ENCODE results near the gene RHOBTB3.

Gene RHOBTB3

DNA sequence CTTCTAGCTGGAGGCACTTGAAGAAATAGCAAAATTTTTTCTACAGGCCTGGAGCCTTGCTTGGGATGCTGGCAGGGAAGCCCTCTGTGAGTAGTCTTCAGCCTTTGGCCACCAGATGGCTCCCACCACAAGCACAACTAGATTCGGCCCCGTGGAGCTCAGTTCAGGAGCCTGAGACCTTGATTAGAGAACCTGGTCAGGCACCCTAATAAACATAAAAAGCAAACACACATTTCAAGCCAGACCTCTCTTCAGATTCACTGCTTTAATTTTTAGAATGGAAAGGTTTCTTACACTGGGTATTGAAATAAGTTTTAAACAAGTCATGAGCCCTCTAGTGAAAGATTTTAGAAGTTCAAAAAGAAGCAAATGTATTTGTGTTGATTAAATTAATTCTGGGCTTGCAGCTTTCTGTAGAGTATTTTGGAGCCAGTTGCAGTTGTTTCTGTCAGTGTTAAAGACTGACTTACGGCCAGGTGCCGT is 50.0 kb downstream of the RHOBTB3 start:
- Histone ChIP-seq H3K9ac (ENCODE audit: low read length) (no peak overlapping the region), H3K27ac (ENCODE audit: low read length) (no peak overlapping the region), H3K9me3 (ENCODE audit: control insufficient read depth, low read depth, low read length) (no peaks in the 10 kb centered on the region), H3K27me3 (ENCODE audit: control insufficient read depth, insufficient read depth, low read length) (no peaks in the 10 kb centered on the region), H3K4me1 (ENCODE audit: control insufficient read depth, low read depth, low read length) (no peaks in the 10 kb centered on the region), H3K4me3 (ENCODE audit: low read length) (no peak overlapping the region), H3K36me3 (ENCODE audit: control insufficient read depth, low read depth, low read length) (no peaks in the 10 kb centered on the region)

DNA sequence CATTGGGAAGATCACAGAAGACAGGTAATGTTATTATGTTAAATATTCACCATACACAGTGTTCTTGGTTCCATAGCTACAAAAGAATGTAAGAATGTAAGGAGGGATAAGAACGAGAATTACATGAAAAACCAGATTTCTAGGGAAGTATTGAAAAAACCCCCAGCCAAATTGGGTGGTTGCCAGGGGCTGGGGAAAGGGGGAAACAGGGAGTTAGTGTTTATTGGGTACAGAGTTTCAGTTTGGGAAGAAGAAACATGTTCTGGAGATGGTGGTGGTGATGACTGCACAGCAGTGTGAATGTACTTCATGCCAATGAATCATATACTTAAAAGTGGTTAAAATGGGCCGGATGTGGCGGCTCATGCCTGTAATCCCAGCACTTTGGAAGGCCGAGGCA is 51.0 kb downstream of the RHOBTB3 start:
- no peak overlapping the region for H3K27ac ChIP-seq (ENCODE audit: low read length)
- H3K4me1 ChIP-seq (ENCODE audit: control insufficient read depth, low read depth, low read length) = no peaks in the 10 kb centered on the region
- H3K9ac ChIP-seq (ENCODE audit: low read length) = no peak overlapping the region
- no peaks in the 10 kb centered on the region for H3K36me3 ChIP-seq (ENCODE audit: control insufficient read depth, low read depth, low read length)
- no peak overlapping the region for H3K4me3 ChIP-seq (ENCODE audit: low read length)
- H3K9me3 ChIP-seq (ENCODE audit: control insufficient read depth, low read depth, low read length) = no peaks in the 10 kb centered on the region
- H3K27me3 ChIP-seq (ENCODE audit: control insufficient read depth, insufficient read depth, low read length) = no peaks in the 10 kb centered on the region

DNA sequence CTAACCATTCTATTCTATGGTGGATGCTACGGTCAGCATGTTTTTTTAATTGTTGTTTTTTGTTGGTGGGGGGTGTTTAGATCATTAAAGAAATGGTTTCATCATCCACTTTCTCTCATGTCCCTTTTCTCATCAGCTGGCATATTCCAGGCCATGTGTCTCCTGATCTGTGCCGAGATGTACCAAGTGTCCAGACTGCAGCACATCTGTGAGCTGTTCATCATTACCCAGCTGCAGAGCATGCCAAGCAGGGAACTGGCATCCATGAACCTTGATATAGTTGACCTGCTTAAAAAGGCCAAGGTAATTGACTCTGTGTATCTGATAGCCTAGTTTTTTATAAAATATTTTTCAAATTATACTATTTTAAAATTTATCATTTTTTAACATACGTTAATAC is 52.5 kb downstream of the RHOBTB3 start:
- Histone ChIP-seq H3K36me3 (ENCODE audit: control insufficient read depth, low read depth, low read length) (no peaks in the 10 kb centered on the region), H3K27me3 (ENCODE audit: control insufficient read depth, insufficient read depth, low read length) (no peaks in the 10 kb centered on the region), H3K9me3 (ENCODE audit: control insufficient read depth, low read depth, low read length) (no peaks in the 10 kb centered on the region), H3K27ac (ENCODE audit: low read length) (no peak overlapping the region), H3K4me3 (ENCODE audit: low read length) (no peak overlapping the region), H3K4me1 (ENCODE audit: control insufficient read depth, low read depth, low read length) (no peaks in the 10 kb centered on the region), H3K9ac (ENCODE audit: low read length) (no peak overlapping the region)

DNA sequence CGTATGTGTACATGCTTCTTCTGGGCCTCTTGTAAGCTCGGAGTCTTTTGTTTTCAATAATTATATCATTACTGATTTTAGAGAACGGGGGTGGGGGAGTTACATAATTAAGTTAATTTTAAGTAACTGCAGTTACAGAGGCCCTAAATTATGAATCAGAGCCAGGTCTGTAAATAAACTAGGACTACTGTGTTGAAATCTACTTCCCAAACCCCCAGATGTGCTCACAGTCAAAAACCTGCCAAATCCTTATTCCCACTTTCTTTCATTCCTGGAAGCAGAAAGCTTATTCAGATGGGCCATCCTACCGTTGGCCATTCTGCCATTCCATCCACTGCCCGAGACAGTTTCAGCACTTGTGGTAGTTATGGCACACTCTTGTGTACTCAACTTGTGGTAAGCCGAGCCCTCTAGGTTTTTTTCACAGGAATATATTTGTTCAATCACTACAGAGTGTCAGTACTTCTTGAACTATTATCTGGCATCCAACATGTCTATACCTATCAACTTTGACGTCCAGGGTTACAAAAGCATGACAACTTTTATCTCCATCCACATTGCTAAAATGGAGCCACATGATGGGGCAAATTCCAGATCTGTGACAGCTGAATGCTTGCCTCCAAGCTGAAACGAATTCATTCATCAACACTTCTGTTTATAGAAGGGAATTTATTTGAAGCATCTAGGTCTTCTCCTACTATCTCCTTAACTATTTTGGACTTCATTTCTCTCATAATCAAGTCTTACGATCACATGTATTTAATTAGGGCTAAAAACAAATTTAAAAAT is 53.6 kb downstream of the RHOBTB3 start:
- Histone ChIP-seq H3K27me3 (ENCODE audit: control insufficient read depth, insufficient read depth, low read length) (no peaks in the 10 kb centered on the region), H3K9ac (ENCODE audit: low read length) (no peak overlapping the region), H3K9me3 (ENCODE audit: control insufficient read depth, low read depth, low read length) (no peaks in the 10 kb centered on the region), H3K27ac (ENCODE audit: low read length) (no peak overlapping the region), H3K4me3 (ENCODE audit: low read length) (no peak overlapping the region), H3K4me1 (ENCODE audit: control insufficient read depth, low read depth, low read length) (no peaks in the 10 kb centered on the region), H3K36me3 (ENCODE audit: control insufficient read depth, low read depth, low read length) (no peaks in the 10 kb centered on the region)

DNA sequence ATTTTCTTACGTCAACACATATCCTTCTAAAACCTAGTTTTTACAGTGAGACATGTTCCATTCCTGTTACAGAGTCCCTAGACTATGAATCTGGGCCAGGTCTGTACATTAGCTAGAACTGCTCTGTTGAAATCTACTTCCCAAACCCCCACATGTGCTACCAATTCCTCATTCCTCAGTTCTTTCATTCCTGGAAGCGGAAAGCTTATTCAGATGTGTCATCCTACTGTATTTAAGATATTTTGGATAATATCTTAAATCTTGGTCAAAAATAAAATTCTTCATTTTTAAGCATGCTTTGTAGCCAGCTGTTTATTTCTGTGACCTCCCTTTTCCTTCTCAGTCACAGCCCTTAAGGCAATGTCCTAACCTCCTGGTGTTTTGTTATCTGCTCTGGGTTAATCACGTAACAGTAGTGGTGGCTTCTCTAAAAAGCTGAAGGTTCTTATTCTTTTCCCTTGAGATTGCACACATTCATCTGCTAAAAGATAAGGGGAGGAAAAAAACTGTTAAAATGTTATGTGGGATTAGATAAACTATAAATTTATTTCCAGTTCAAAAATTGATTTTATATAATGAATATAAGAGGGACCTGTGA is 55.8 kb downstream of the RHOBTB3 start:
- Histone ChIP-seq H3K9ac (ENCODE audit: low read length) (no peak overlapping the region), H3K9me3 (ENCODE audit: control insufficient read depth, low read depth, low read length) (no peaks in the 10 kb centered on the region), H3K27ac (ENCODE audit: low read length) (no peak overlapping the region), H3K36me3 (ENCODE audit: control insufficient read depth, low read depth, low read length) (no peaks in the 10 kb centered on the region), H3K27me3 (ENCODE audit: control insufficient read depth, insufficient read depth, low read length) (no peaks in the 10 kb centered on the region), H3K4me1 (ENCODE audit: control insufficient read depth, low read depth, low read length) (no peaks in the 10 kb centered on the region), H3K4me3 (ENCODE audit: low read length) (no peak overlapping the region)

DNA sequence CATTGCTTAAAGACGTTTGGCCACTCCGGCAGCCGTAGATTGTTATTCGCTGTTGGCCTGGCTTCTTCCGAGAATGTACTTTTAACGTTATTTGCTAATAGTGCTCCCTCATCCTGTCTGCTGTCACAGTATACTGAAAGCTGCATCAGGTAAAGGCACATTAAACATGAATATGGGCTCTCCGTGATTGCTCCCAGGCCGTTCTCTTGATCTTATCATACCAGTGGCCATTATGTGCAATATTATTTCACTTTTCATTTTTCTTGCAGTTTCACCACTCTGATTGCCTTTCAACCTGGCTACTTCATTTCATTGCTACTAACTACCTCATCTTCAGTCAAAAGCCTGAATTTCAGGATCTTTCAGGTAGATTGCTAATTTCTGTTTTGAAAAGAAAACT is 57.4 kb downstream of the RHOBTB3 start:
- H3K27ac ChIP-seq (ENCODE audit: low read length) = no peak overlapping the region
- no peaks in the 10 kb centered on the region for H3K36me3 ChIP-seq (ENCODE audit: control insufficient read depth, low read depth, low read length)
- no peak overlapping the region for H3K9ac ChIP-seq (ENCODE audit: low read length)
- H3K9me3 ChIP-seq (ENCODE audit: control insufficient read depth, low read depth, low read length) = no peaks in the 10 kb centered on the region
- H3K4me1 ChIP-seq (ENCODE audit: control insufficient read depth, low read depth, low read length) = no peaks in the 10 kb centered on the region
- H3K4me3 ChIP-seq (ENCODE audit: low read length) = no peak overlapping the region
- H3K27me3 ChIP-seq (ENCODE audit: control insufficient read depth, insufficient read depth, low read length) = no peaks in the 10 kb centered on the region

DNA sequence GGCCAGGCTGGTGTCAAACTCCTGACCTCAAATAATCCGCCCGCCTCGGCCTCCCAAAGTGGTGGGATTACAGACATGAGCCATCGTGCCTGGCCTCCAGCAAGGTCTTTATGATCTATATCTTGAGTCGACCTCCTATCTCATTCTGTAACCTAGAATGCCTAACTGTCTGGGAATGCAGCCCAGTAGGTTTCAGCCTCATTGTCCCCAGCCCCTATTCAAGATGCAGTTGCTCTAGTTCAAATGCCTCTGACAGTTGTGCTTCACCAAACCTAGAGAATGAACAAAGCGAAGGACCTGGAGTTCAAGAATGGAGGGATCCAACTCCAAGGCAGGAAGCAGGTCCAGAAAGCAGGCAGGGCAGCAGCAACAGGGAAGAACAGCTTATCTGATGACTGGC is 60.6 kb downstream of the RHOBTB3 start:
- no peaks in the 10 kb centered on the region for H3K36me3 ChIP-seq (ENCODE audit: control insufficient read depth, low read depth, low read length)
- no peak overlapping the region for H3K9ac ChIP-seq (ENCODE audit: low read length)
- H3K27ac ChIP-seq (ENCODE audit: low read length) = no peak overlapping the region
- H3K4me1 ChIP-seq (ENCODE audit: control insufficient read depth, low read depth, low read length) = no peaks in the 10 kb centered on the region
- H3K9me3 ChIP-seq (ENCODE audit: control insufficient read depth, low read depth, low read length) = no peaks in the 10 kb centered on the region
- H3K4me3 ChIP-seq (ENCODE audit: low read length) = no peak overlapping the region
- no peaks in the 10 kb centered on the region for H3K27me3 ChIP-seq (ENCODE audit: control insufficient read depth, insufficient read depth, low read length)

DNA sequence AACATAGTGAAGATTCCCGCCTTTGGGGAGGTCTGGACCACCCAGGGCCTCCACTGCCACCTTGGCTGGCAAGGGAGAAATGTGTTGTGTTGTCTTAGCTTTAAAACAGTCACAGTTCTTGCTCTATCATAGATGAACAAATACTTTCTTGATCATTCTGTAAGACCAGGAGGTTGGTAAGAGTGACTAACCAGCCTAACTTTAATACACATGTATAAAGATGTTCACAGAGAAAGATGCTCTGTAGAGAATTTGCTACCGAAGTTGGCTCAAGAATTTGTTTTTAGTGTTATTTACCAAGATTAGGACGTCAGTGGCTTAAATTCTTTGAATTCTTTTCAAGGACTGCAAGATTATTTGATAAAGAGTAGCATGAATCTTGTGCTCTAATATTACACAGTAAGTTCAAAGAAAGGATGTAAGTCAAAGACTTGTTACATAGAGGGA is 63.0 kb downstream of the RHOBTB3 start:
- no peak overlapping the region for H3K4me3 ChIP-seq (ENCODE audit: low read length)
- no peak overlapping the region for H3K9ac ChIP-seq (ENCODE audit: low read length)
- no peaks in the 10 kb centered on the region for H3K4me1 ChIP-seq (ENCODE audit: control insufficient read depth, low read depth, low read length)
- H3K27me3 ChIP-seq (ENCODE audit: control insufficient read depth, insufficient read depth, low read length) = no peaks in the 10 kb centered on the region
- no peak overlapping the region for H3K27ac ChIP-seq (ENCODE audit: low read length)
- H3K9me3 ChIP-seq (ENCODE audit: control insufficient read depth, low read depth, low read length) = no peaks in the 10 kb centered on the region
- no peaks in the 10 kb centered on the region for H3K36me3 ChIP-seq (ENCODE audit: control insufficient read depth, low read depth, low read length)

DNA sequence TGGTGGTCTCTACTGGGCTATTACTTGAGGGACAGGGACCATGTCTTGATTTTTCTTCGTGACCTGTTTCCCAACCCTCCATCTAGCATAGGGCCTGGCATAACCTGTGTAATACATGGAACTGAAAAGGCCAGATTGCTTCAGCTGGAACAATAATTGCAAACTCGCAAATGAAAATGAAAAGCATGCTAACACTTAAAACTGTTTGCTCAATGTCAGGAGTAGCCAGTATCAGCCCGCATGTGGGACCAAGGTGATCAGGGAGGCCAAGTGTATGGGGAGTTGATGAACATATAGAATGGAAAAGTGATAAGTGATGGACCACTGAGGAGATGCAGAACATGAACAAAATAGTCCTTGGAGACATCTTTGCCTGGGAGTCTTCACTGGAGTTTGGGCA is 66.2 kb downstream of the RHOBTB3 start:
- no peaks in the 10 kb centered on the region for H3K9me3 ChIP-seq (ENCODE audit: control insufficient read depth, low read depth, low read length)
- no peaks in the 10 kb centered on the region for H3K27me3 ChIP-seq (ENCODE audit: control insufficient read depth, insufficient read depth, low read length)
- H3K9ac ChIP-seq (ENCODE audit: low read length) = no peak overlapping the region
- H3K4me1 ChIP-seq (ENCODE audit: control insufficient read depth, low read depth, low read length) = no peaks in the 10 kb centered on the region
- H3K4me3 ChIP-seq (ENCODE audit: low read length) = no peak overlapping the region
- no peaks in the 10 kb centered on the region for H3K36me3 ChIP-seq (ENCODE audit: control insufficient read depth, low read depth, low read length)
- H3K27ac ChIP-seq (ENCODE audit: low read length) = no peak overlapping the region

DNA sequence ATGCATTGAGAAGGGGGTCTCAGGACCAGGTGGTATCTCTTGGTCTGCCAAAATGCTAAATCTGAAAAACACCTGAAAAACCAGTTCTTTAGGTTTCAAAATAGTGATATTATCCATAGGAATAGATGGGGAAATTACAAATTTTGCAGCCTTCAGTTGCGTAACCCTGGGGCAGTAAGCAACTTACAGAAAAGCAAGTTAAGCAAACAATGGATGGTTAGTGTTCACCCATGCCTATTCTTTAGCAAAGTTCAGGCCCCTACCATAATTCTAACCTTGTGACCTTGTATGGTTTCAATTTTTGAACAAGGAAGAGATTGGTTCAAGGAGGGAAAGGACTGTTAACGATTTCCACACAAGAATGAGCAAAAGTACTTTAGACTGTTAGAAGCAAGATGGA is 66.9 kb downstream of the RHOBTB3 start:
- Histone ChIP-seq H3K4me1 (ENCODE audit: control insufficient read depth, low read depth, low read length) (no peaks in the 10 kb centered on the region), H3K9ac (ENCODE audit: low read length) (no peak overlapping the region), H3K27ac (ENCODE audit: low read length) (no peak overlapping the region)

DNA sequence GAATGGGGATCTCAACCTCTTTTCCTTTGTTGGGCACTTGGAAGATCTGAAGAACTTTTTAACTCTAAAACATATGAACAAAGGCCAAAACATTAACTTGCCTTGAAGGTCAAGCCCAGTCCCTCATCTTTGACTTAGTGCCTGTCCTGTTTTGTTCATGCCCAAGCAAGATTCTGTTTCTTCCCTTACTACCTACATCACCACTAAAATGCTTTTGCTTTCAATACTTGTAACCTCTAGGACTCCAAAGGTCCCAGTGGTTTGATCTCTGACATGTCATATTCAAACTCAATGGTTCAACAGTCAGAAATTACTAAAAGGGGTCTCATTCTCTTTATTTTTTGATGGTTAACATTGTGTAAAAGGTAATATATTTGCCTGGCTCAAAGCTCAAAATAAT is 67.4 kb downstream of the RHOBTB3 start:
- Histone ChIP-seq H3K4me1 (ENCODE audit: control insufficient read depth, low read depth, low read length) (no peaks in the 10 kb centered on the region), H3K9ac (ENCODE audit: low read length) (no peak overlapping the region), H3K4me3 (ENCODE audit: low read length) (no peak overlapping the region), H3K9me3 (ENCODE audit: control insufficient read depth, low read depth, low read length) (no peaks in the 10 kb centered on the region), H3K27me3 (ENCODE audit: control insufficient read depth, insufficient read depth, low read length) (no peaks in the 10 kb centered on the region), H3K27ac (ENCODE audit: low read length) (no peak overlapping the region), H3K36me3 (ENCODE audit: control insufficient read depth, low read depth, low read length) (no peaks in the 10 kb centered on the region)

More for the DNA sequence above, 66.9 kb downstream of the RHOBTB3 start:
- Histone ChIP-seq H3K4me3 (ENCODE audit: low read length) (no peak overlapping the region), H3K36me3 (ENCODE audit: control insufficient read depth, low read depth, low read length) (no peaks in the 10 kb centered on the region), H3K27me3 (ENCODE audit: control insufficient read depth, insufficient read depth, low read length) (no peaks in the 10 kb centered on the region), H3K9me3 (ENCODE audit: control insufficient read depth, low read depth, low read length) (no peaks in the 10 kb centered on the region)
